ENCODE measurements around the gene FGF4. TPM values are rescaled to one million over a fixed set of nuclear protein-coding genes. Genes with fewer than 3 reads are reported as not detected.
A peak's percentile ranks its signal among the peaks of the same experiment; 100 is the strongest.
"Not testable (repeated sequence)": the region's sequence is repeated elsewhere in the genome, so short reads cannot be mapped to it uniquely, and the experiment has no call there.

The FGF4 gene
- total RNA-seq, 1 donor from 2014 or later: 0.37 TPM

GRCh38 chr11:69770540-69770939, 4.6 kb downstream of the FGF4 start:
- no peak for DNase-seq
- peaks cover 3% of the 10 kb centered on the region for H3K9me3 Mint-ChIP-seq (ENCODE audit: unreplicated experiment)
- peak overlapping the region; percentile 72 for H3K27ac Mint-ChIP-seq (ENCODE audit: unreplicated experiment)
- no peak overlapping the region for H3K4me3 Mint-ChIP-seq (ENCODE audit: unreplicated experiment)
- TF ChIP-seq, protein P1, sequence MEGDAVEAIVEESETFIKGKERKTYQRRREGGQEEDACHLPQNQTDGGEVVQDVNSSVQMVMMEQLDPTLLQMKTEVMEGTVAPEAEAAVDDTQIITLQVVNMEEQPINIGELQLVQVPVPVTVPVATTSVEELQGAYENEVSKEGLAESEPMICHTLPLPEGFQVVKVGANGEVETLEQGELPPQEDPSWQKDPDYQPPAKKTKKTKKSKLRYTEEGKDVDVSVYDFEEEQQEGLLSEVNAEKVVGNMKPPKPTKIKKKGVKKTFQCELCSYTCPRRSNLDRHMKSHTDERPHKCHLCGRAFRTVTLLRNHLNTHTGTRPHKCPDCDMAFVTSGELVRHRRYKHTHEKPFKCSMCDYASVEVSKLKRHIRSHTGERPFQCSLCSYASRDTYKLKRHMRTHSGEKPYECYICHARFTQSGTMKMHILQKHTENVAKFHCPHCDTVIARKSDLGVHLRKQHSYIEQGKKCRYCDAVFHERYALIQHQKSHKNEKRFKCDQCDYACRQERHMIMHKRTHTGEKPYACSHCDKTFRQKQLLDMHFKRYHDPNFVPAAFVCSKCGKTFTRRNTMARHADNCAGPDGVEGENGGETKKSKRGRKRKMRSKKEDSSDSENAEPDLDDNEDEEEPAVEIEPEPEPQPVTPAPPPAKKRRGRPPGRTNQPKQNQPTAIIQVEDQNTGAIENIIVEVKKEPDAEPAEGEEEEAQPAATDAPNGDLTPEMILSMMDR (IDR thresholded peaks at IDR 0.05; ENCODE audit: partially characterized antibody, unreplicated experiment): no peak
- peaks cover 9% of the 10 kb centered on the region for H3K27me3 Mint-ChIP-seq (ENCODE audit: unreplicated experiment)
- H3K36me3 Mint-ChIP-seq (ENCODE audit: unreplicated experiment): no peaks in the 10 kb centered on the region
- H3K4me1 Mint-ChIP-seq (ENCODE audit: low read depth, unreplicated experiment): peaks cover 7% of the 10 kb centered on the region

- no peak for DNase-seq
- H3K27me3 Mint-ChIP-seq (ENCODE audit: unreplicated experiment): peaks cover 1% of the 10 kb centered on the region
- H3K27ac Mint-ChIP-seq (ENCODE audit: unreplicated experiment): no peak overlapping the region
- no peaks in the 10 kb centered on the region for H3K9me3 Mint-ChIP-seq (ENCODE audit: unreplicated experiment)
- H3K4me1 Mint-ChIP-seq (ENCODE audit: low read depth, unreplicated experiment): peaks cover 1% of the 10 kb centered on the region
- TF ChIP-seq, protein P1 (IDR thresholded peaks at IDR 0.05; ENCODE audit: partially characterized antibody, unreplicated experiment): no peak
- no peaks in the 10 kb centered on the region for H3K36me3 Mint-ChIP-seq (ENCODE audit: unreplicated experiment)
- no peak overlapping the region for H3K4me3 Mint-ChIP-seq (ENCODE audit: unreplicated experiment)
Measured at GRCh38 chr11:69765498-69765995, 9.6 kb downstream of the FGF4 start.

DNA sequence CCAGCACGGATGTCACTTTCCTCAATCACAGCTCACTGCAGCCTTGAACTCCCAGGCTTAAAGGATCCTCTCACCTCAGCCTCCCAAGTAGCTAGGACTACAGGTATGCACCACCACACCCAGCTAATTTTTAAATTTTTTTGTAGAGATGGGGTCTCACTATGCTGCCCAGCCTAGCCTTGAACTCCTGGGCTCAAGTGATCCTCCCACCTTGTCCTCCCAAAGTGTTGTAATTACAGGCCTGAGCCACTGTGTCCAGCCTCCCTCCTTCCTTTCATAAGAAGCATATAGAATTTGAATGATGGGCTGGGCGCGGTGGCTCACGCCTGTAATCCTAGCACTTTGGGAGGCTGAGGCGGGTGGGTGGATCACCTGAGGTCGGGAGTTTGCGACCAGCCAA, 10.2 kb downstream of the FGF4 start:
- H3K4me1 Mint-ChIP-seq (ENCODE audit: low read depth, unreplicated experiment); H3K4me3 Mint-ChIP-seq (ENCODE audit: unreplicated experiment); H3K27me3 Mint-ChIP-seq (ENCODE audit: unreplicated experiment); H3K9me3 Mint-ChIP-seq (ENCODE audit: unreplicated experiment); H3K27ac Mint-ChIP-seq (ENCODE audit: unreplicated experiment); DNase-seq; H3K36me3 Mint-ChIP-seq (ENCODE audit: unreplicated experiment): not testable (repeated sequence)

DNA sequence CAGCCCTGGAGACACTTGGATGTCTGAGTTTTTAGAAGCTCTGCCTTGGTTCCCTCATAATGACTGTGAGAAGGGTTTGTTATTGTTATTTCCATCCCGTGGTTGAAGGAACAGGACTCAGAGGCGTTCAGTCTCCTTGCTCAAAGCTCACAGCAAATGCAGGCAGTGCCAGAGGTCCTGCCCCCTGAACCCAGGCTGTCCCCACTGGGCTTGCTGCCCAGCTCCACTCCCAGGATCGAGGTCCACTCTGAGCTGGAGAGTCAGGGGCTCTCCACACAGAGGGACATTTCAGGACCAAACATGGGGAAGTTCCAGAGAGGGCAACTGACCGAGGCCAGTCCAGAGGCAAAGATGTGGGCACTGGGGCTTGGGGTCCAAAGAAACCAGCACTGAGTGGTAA, 14.8 kb downstream of the FGF4 start:
- peaks cover 9% of the 10 kb centered on the region for H3K27me3 Mint-ChIP-seq (ENCODE audit: unreplicated experiment)
- H3K36me3 Mint-ChIP-seq (ENCODE audit: unreplicated experiment): peaks cover 10% of the 10 kb centered on the region
- TF ChIP-seq, protein P1 (IDR thresholded peaks at IDR 0.05; ENCODE audit: partially characterized antibody, unreplicated experiment): no peak
- H3K4me3 Mint-ChIP-seq (ENCODE audit: unreplicated experiment): no peak overlapping the region
- no peak for DNase-seq
- no peaks in the 10 kb centered on the region for H3K4me1 Mint-ChIP-seq (ENCODE audit: low read depth, unreplicated experiment)
- no peak overlapping the region for H3K27ac Mint-ChIP-seq (ENCODE audit: unreplicated experiment)
- peaks cover 3% of the 10 kb centered on the region for H3K9me3 Mint-ChIP-seq (ENCODE audit: unreplicated experiment)

GRCh38 chr11:69752890-69753289, 22.3 kb downstream of the FGF4 start:
- Mint-ChIP-seq H3K4me3 (ENCODE audit: unreplicated experiment) (no peak overlapping the region), H3K27me3 (ENCODE audit: unreplicated experiment) (peaks cover 13% of the 10 kb centered on the region), H3K4me1 (ENCODE audit: low read depth, unreplicated experiment) (peaks cover 3% of the 10 kb centered on the region), H3K27ac (ENCODE audit: unreplicated experiment) (no peak overlapping the region), H3K9me3 (ENCODE audit: unreplicated experiment) (peaks cover 6% of the 10 kb centered on the region), H3K36me3 (ENCODE audit: unreplicated experiment) (peaks cover 10% of the 10 kb centered on the region)
- no peak for DNase-seq
- TF ChIP-seq, protein P1 (IDR thresholded peaks at IDR 0.05; ENCODE audit: partially characterized antibody, unreplicated experiment): no peak

Data from glutamatergic neuron (in vitro differentiated cells).